Astrocyte of the cerebellum (primary cell): Measurements from ENCODE around the gene CPB1.

Experiments used
- DNase-seq: peaks from one replicate; pipeline ENCODE4 v3.0.0-alpha.2; 2011; ENCODE audit warnings: low read depth
- H3K4me3 ChIP-seq: 2 replicates; pipeline ENCODE4 v1.5.1; 2011; ENCODE audit warnings: mild to moderate bottlenecking, low read depth, low read length, moderate library complexity
- CTCF ChIP-seq: IDR thresholded peaks from 2 replicates; pipeline ENCODE4 v1.5.1; 2012; ENCODE audit warnings: low read length, low read depth, moderate library complexity, mild to moderate bottlenecking; ENCODE audit errors: missing control alignments
- in situ Hi-C: cut with HindIII; loops from 2 replicates; pipeline ENCODE4 v1.10.0; 2017; ENCODE audit warnings: low sequenced_read_pairs

Gene CPB1

GRCh38 chr3:148857316-148857715 lies 29.7 kb downstream of the CPB1 start:
- H3K4me3 ChIP-seq: no peak overlapping the region
- DNase-seq: no peak
- TF ChIP-seq CTCF: no peak
- in situ Hi-C loops: no loop called here

- peak; percentile 52 for DNase-seq
- no peak overlapping the region for H3K4me3 ChIP-seq
- peak; percentile 54 for TF ChIP-seq CTCF
- in situ Hi-C loops: loop anchor here (5.0 kb wide), 1 partner anchor 91 kb away; no protein-coding TSS in a partner anchor
Measured at GRCh38 chr3:148861277-148861869, 33.8 kb downstream of the CPB1 start.

- no peak overlapping the region for H3K4me3 ChIP-seq
- no peak for DNase-seq
- no peak for TF ChIP-seq CTCF
- in situ Hi-C loops: loop anchor here (5.0 kb wide), 1 partner anchor 89 kb away; no protein-coding TSS in a partner anchor
Measured at GRCh38 chr3:148863297-148863696, 35.7 kb downstream of the CPB1 start.

GRCh38 chr3:148863814-148864213 lies 36.2 kb downstream of the CPB1 start:
- no peak for DNase-seq
- in situ Hi-C loops: loop anchor here (5.0 kb wide), 1 partner anchor 88 kb away; no protein-coding TSS in a partner anchor
- no peak overlapping the region for H3K4me3 ChIP-seq
- TF ChIP-seq CTCF: no peak

- TF ChIP-seq CTCF: no peak
- no peak within 1 kb of the TSS for H3K4me3 ChIP-seq
- no peak for DNase-seq
- in situ Hi-C loops: no loop called here
Measured at GRCh38 chr3:148865049-148865448, 37.4 kb downstream of the CPB1 start, which contains the start of gene CPA3. CPA3 (plus strand) TSS chr3:148865296; CDS start chr3:148865308, 12 bp downstream.

GRCh38 chr3:148866261-148866660 lies 38.6 kb downstream of the CPB1 start:
- peak; percentile 54 for DNase-seq
- H3K4me3 ChIP-seq: no peak overlapping the region
- in situ Hi-C loops: no loop called here
- no peak for TF ChIP-seq CTCF
